OCI-LY3 (cell line): Measurements from ENCODE around the gene PMVK.

Experiments
- H2AFZ ChIP-seq: fragments of 200-600, 300-600 bp; shearing (Covaris generic); 2 replicates; pipeline ENCODE4 v1.6.0; 2014; ENCODE audit warnings: antibody characterized with exemption, low read depth, low read length
- H3K27ac ChIP-seq: fragments of 200-600, 300-600 bp; sonication (generic); 2 replicates; pipeline ENCODE4 v1.5.1; 2014; ENCODE audit warnings: mild to moderate bottlenecking, low read length, moderate library complexity, mixed read lengths
- H3K27me3 ChIP-seq: fragments of 200-600, 300-600 bp; sonication (generic); 2 replicates; pipeline ENCODE4 v1.6.1; 2014; ENCODE audit warnings: low read depth, low read length, mixed read lengths
- H3K36me3 ChIP-seq: fragments of 200-600, 300-600 bp; sonication (generic); replicated peaks from 2 replicates; pipeline ENCODE3; 2014; ENCODE audit warnings: low read depth, low read length, mixed read lengths
- H3K4me1 ChIP-seq: fragments of 300-600, 200-600 bp; sonication (generic); 2 replicates; pipeline ENCODE4 v1.6.1; 2014; ENCODE audit warnings: low read length, mixed read lengths
- H3K4me2 ChIP-seq: fragments of 200-600, 300-600 bp; sonication (generic); 2 replicates; pipeline ENCODE4 v1.6.1; 2014; ENCODE audit warnings: low read length, mixed read lengths
- H3K4me3 ChIP-seq: fragments of 300-600, 200-600 bp; sonication (generic); 2 replicates; pipeline ENCODE4 v1.5.1; 2014; ENCODE audit warnings: antibody characterized with exemption, mild to moderate bottlenecking, low read length, moderate library complexity
- H3K79me2 ChIP-seq: fragments of 300-600, 200-600 bp; shearing (Covaris generic); 2 replicates; pipeline ENCODE4 v1.6.1; 2014; ENCODE audit warnings: mild to moderate bottlenecking, low read length, mixed read lengths
- H3K9ac ChIP-seq: fragments of 300-600, 200-600 bp; shearing (Covaris generic); 2 replicates; pipeline ENCODE4 v1.6.0; 2014; ENCODE audit warnings: mild to moderate bottlenecking, low read length, moderate library complexity
- H3K9me3 ChIP-seq: fragments of 200-600, 300-600 bp; shearing (Covaris generic); 2 replicates; pipeline ENCODE4 v1.6.1; 2014; ENCODE audit warnings: low read length, mixed read lengths; ENCODE audit not compliant: insufficient read depth
- H4K20me1 ChIP-seq: fragments of 200-600, 300-600 bp; sonication (generic); 2 replicates; pipeline ENCODE4 v1.6.1; 2016; ENCODE audit warnings: low read length, mixed read lengths; ENCODE audit not compliant: insufficient read depth
- CTCF ChIP-seq: fragments of 200-600, 300-600 bp; sonication (generic); IDR thresholded peaks from 2 replicates; pipeline ENCODE4 v1.5.1; 2014; ENCODE audit warnings: antibody characterized with exemption, low read length, low read depth
- EZH2phosphoT487 ChIP-seq: fragments of 200-600 bp; shearing (Covaris generic); IDR thresholded peaks from 2 replicates; pipeline ENCODE4 v1.6.1; 2018; ENCODE audit warnings: antibody characterized with exemption, mixed run types, low read depth

The PMVK gene

GRCh38 chr1:154943649-154944400, 7.3 kb upstream of the PMVK start:
- H4K20me1 ChIP-seq, result no peaks in the 10 kb centered on the region
- no peaks in the 10 kb centered on the region for H3K27me3 ChIP-seq
- no peak overlapping the region for H2AFZ ChIP-seq
- peaks cover 54% of the 10 kb centered on the region for H3K4me1 ChIP-seq
- peak overlapping the region; percentile 29; the same call in 1 of the 2 replicates for H3K9ac ChIP-seq
- TF ChIP-seq CTCF (peak; percentile 97), EZH2phosphoT487 (no peak)
- no peaks in the 10 kb centered on the region for H3K79me2 ChIP-seq
- no peaks in the 10 kb centered on the region for H3K36me3 ChIP-seq
- H3K4me2 ChIP-seq, result peak overlapping the region; percentile 85
- H3K27ac ChIP-seq, result peak overlapping the region; percentile 88
- H3K9me3 ChIP-seq, result no peaks in the 10 kb centered on the region
- H3K4me3 ChIP-seq, result peak overlapping the region; percentile 36

GRCh38 chr1:154941333-154942013, 5.0 kb upstream of the PMVK start:
- TF ChIP-seq CTCF (no peak), EZH2phosphoT487 (no peak)
- H3K79me2 ChIP-seq, result no peaks in the 10 kb centered on the region
- no peaks in the 10 kb centered on the region for H3K36me3 ChIP-seq
- peak overlapping the region; percentile 69 for H3K4me3 ChIP-seq
- peak overlapping the region; percentile 85 for H3K4me2 ChIP-seq
- no peak overlapping the region for H2AFZ ChIP-seq
- no peaks in the 10 kb centered on the region for H3K27me3 ChIP-seq
- no peaks in the 10 kb centered on the region for H4K20me1 ChIP-seq
- peaks cover 57% of the 10 kb centered on the region for H3K4me1 ChIP-seq
- no peaks in the 10 kb centered on the region for H3K9me3 ChIP-seq
- H3K9ac ChIP-seq, result peak overlapping the region; percentile 82
- peak overlapping the region; percentile 88 for H3K27ac ChIP-seq

- peak overlapping the region; percentile 82; the same call in 1 of the 2 replicates for H3K9ac ChIP-seq
- peak overlapping the region; percentile 85 for H3K4me2 ChIP-seq
- H3K9me3 ChIP-seq, result no peaks in the 10 kb centered on the region
- H3K4me1 ChIP-seq, result peaks cover 61% of the 10 kb centered on the region
- peaks cover 7% of the 10 kb centered on the region for H3K79me2 ChIP-seq
- H4K20me1 ChIP-seq, result no peaks in the 10 kb centered on the region
- H2AFZ ChIP-seq, result no peak overlapping the region
- no peaks in the 10 kb centered on the region for H3K27me3 ChIP-seq
- H3K27ac ChIP-seq, result peak overlapping the region; percentile 22
- no peaks in the 10 kb centered on the region for H3K36me3 ChIP-seq
- peak overlapping the region; percentile 13 for H3K4me3 ChIP-seq
- no peak for TF ChIP-seq CTCF
These were observed 4.2 kb upstream of the PMVK start for GRCh38 chr1:154940651-154941194.

- no peak for TF ChIP-seq EZH2phosphoT487
- no peak for TF ChIP-seq CTCF
- H3K4me2 ChIP-seq, result peak overlapping the region; percentile 85
- peaks cover 12% of the 10 kb centered on the region for H3K79me2 ChIP-seq
- H3K4me1 ChIP-seq, result peaks cover 65% of the 10 kb centered on the region
- H4K20me1 ChIP-seq, result no peaks in the 10 kb centered on the region
- no peak overlapping the region for H2AFZ ChIP-seq
- no peaks in the 10 kb centered on the region for H3K36me3 ChIP-seq
- H3K9me3 ChIP-seq, result no peaks in the 10 kb centered on the region
- no peak overlapping the region for H3K27ac ChIP-seq
- peak overlapping the region; percentile 82; the same call in 1 of the 2 replicates for H3K9ac ChIP-seq
- H3K4me3 ChIP-seq, result no peak overlapping the region
- no peaks in the 10 kb centered on the region for H3K27me3 ChIP-seq
These were observed 3.7 kb upstream of the PMVK start for GRCh38 chr1:154940213-154940560.
